ENCODE measurements around the gene PCSK1.

DNA sequence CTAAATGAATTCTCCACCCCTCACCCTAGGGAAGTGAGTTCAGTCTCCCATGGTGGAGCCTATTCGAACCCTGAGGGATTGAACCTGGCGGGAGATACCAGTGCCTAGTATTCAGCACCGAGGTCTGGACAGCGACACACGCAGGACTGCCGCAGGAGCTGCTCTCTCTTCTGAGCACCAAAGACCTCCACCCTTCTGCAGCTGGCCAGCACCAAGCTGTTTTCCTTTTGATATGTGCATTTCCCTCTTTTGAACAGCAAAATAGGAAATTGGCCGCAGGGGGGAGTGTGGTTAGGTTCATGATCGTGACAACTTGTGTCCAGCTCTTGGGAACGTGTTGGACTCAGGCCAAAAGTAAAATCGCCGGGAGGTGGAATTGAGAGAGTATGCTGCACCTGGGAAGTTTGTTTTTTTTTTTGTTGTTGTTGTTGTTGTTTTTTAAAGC, 1.2 kb upstream of the PCSK1 start:
- TF ChIP-seq POLR2AphosphoS5 (IDR thresholded peaks at IDR 0.05) (no peak), POLR2A (IDR thresholded peaks at IDR 0.05) (no peak)

All from transverse colon (tissue), 3 donors.